Left lung (tissue), 10 donors: ENCODE results near the gene ASB13. TPM values are rescaled to one million over a fixed set of nuclear protein-coding genes. Genes with fewer than 3 reads are reported as not detected.

Experiments used
- ATAC-seq: fragments of 200-7000 bp; cut with Tn5 transposase; one replicate; pipeline ENCODE4 v1.9.1; 2020; ENCODE audit warnings: moderate library complexity
- DNase-seq, 4 donors: peaks; one replicate each; pipeline ENCODE4 v3.0.0-alpha.2; 2013 to 2020
- H3K27ac ChIP-seq, 2 donors: fragments of 200-600 bp; sonication (generic) in 1 of 2; one replicate each; pipeline versions ENCODE4 v1.5.0 to v1.8.0; 2020 to 2021
- H3K27me3 ChIP-seq, 2 donors: fragments of 200-600 bp; sonication (generic) in 1 of 2; one replicate each; pipeline versions ENCODE4 v1.5.0 to v1.8.0; 2020 to 2021
- H3K36me3 ChIP-seq, 2 donors: fragments of 200-600 bp; sonication (generic) in 1 of 2; one replicate each; pipeline versions ENCODE4 v1.5.0 to v1.8.0; 2020 to 2021
- H3K4me1 ChIP-seq, 2 donors: fragments of 200-600 bp; one replicate each; pipeline ENCODE4 v1.8.0; 2021
- H3K4me3 ChIP-seq, 2 donors: fragments of 200-600 bp; sonication (generic) in 1 of 2; one replicate each; pipeline versions ENCODE4 v1.5.0 to v1.8.0; 2020 to 2021; ENCODE audit warnings: mild to moderate bottlenecking in 1 of 2
- H3K9me3 ChIP-seq, 2 donors: fragments of 200-600 bp; sonication (generic) in 1 of 2; one replicate each; pipeline versions ENCODE4 v1.5.0 to v1.8.0; 2020 to 2021
- CTCF ChIP-seq, 2 donors: fragments of 200-600 bp; sonication (generic) in 1 of 2; IDR thresholded peaks; one replicate each; pipeline versions ENCODE4 v1.5.0 to v1.8.0; 2021; ENCODE audit warnings: antibody characterized with exemption in 2 of 2
- intact Hi-C, 2 donors: fragments of 100-400 bp; cut with DNase I; formaldehyde crosslinking; loops; one replicate each; pipeline versions ENCODE4 v1.11.2 to v1.14.2; 2022
- polyA plus RNA-seq, 6 donors: library from polyadenylated mRNA; unstranded; fragments of 120-200 nt; gene quantifications; one replicate each; pipeline ENCODE4 v1.2.1, GENCODE V29; 2013; ENCODE audit not compliant: insufficient read length in 6 of 6
- total RNA-seq, 2 donors: library from RNA; stranded (reverse); fragmentation: NEBNext Ultra II Directional; extraction: Animal tissue kit (Norgen Biotek cat#: 25700); gene quantifications; one replicate each; pipeline ENCODE4 v1.2.1, GENCODE V29; 2021
- donor health status: DM: no; HTN: yes; CAD: no.
- donor health status: DM: no; HTN: no; CAD: no.

ASB13 gene
- total and polyA plus RNA-seq, 8 donors, result 9.0 to 19.6 (median 11.6) TPM

DNA sequence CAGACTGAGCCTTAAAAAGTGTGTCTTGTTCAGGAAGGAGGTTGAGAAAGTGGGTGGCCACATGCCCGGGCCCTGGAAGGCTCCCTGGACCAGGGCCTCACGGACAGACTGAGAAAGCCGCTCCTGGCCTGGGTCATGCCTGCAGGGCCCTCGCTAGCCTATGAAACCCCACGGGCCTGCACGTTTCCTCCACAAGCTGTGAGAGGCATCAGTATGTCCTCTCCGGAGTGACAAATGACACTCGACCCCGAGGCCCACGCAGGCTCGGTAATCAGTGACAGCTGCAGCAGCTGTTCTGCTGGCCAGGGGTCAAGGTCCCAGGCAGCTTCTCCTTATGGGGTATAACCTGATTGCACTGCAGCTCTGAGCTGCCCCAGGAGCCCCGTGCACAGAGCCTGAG lies 47.6 kb downstream of the ASB13 start:
- no peak for DNase-seq
- TF ChIP-seq CTCF (IDR thresholded peaks at IDR 0.05), result no peak

GRCh38 chr10:5618042-5618441 lies 48.4 kb downstream of the ASB13 start:
- ATAC-seq (no peak), DNase-seq (no peak)
- intact Hi-C loops, result no loop called here
- Histone ChIP-seq H3K36me3 (no peaks in the 10 kb centered on the region), H3K4me1 (peaks cover 4 to 5% of the 10 kb centered on the region in 2 donors), H3K4me3 (no peak overlapping the region), H3K27me3 (no peaks in the 10 kb centered on the region), H3K9me3 (no peaks in the 10 kb centered on the region), H3K27ac (no peak overlapping the region)
- TF ChIP-seq CTCF (IDR thresholded peaks at IDR 0.05), result no peak

More for the DNA sequence above, 47.6 kb downstream of the ASB13 start:
- Histone ChIP-seq H3K27ac (no peak overlapping the region), H3K9me3 (no peaks in the 10 kb centered on the region), H3K4me1 (peaks cover 4 to 5% of the 10 kb centered on the region in 2 donors), H3K36me3 (no peaks in the 10 kb centered on the region), H3K27me3 (no peaks in the 10 kb centered on the region), H3K4me3 (no peak overlapping the region)
- ATAC-seq, result no peak
- intact Hi-C loops, result no loop called here

DNA sequence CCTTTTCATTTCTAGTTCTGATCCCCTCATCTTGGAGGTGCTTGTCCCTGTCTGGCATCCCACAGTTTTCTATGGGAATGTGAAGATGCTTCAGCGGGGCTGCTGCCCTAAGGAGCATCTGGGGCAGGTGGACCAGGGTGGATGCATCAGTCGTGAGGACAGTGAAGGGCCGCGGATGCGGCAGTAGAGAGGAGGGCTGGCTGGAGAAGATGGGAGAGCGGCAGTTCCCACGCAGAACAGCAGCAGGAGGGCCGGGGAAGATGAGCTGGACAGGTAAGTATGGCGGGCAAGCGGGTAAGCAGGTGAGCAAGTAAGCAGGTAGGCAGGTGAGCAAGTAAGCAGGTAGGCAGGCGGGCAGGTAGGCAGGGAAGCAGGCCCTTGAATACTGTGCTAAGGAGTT lies 48.9 kb downstream of the ASB13 start:
- no peak overlapping the region for H3K27ac ChIP-seq
- ATAC-seq (no peak), DNase-seq (no peak)
- no peaks in the 10 kb centered on the region for H3K9me3 ChIP-seq
- no peak overlapping the region for H3K4me3 ChIP-seq
- no peak for TF ChIP-seq CTCF (IDR thresholded peaks at IDR 0.05)
- H3K36me3 ChIP-seq, result no peaks in the 10 kb centered on the region
- intact Hi-C loops, result no loop called here
- peaks cover 0 to 4% of the 10 kb centered on the region in 2 donors for H3K4me1 ChIP-seq
- H3K27me3 ChIP-seq, result no peaks in the 10 kb centered on the region

DNA sequence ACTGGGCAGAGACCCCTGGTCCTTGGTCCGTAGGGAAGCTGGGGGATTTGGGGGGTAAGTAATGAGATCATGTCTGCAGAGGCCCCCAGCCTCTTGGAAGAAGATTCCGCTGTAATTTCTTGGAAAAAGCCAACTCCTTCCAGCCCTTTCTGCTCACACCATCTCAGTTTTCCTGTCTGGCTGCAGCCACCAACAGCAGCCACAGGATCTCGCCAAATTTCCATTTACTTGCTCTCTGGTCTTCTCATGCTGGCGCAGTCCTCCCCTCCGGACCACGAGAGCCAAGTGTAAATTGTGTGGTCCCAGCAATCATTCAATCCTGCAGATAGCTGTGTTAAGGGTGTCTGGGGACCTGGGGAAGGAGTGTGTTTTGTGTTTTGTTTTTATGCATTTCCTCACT lies 49.6 kb downstream of the ASB13 start:
- intact Hi-C loops, result no loop called here
- Histone ChIP-seq H3K27me3 (no peaks in the 10 kb centered on the region), H3K9me3 (no peaks in the 10 kb centered on the region), H3K27ac (no peak overlapping the region), H3K36me3 (no peaks in the 10 kb centered on the region), H3K4me1 (peaks cover 0 to 4% of the 10 kb centered on the region in 2 donors), H3K4me3 (no peak overlapping the region)
- no peak for TF ChIP-seq CTCF (IDR thresholded peaks at IDR 0.05)
- ATAC-seq, result no peak
- DNase-seq, result no peak

GRCh38 chr10:5616046-5616445 lies 50.3 kb downstream of the ASB13 start:
- ATAC-seq, result no peak
- no peak overlapping the region for H3K27ac ChIP-seq
- H3K4me1 ChIP-seq, result peaks cover 0 to 4% of the 10 kb centered on the region in 2 donors
- TF ChIP-seq CTCF (IDR thresholded peaks at IDR 0.05), result no peak
- intact Hi-C loops, result no loop called here
- DNase-seq, result no peak
- no peaks in the 10 kb centered on the region for H3K9me3 ChIP-seq
- no peak overlapping the region for H3K4me3 ChIP-seq
- H3K27me3 ChIP-seq, result no peaks in the 10 kb centered on the region
- no peaks in the 10 kb centered on the region for H3K36me3 ChIP-seq
